NCI-H2081 treated with DMSO at 0.1 percent for 48 hours (cell line): Measurements from ENCODE around the gene RNF213.
"Not testable (repeated sequence)": the region's sequence is repeated elsewhere in the genome, so short reads cannot be mapped to it uniquely, and the experiment has no call there.

Source experiments
- DNase-seq: peaks from one replicate; lab custom pipeline; 2025; lab: John Stamatoyannopoulos, UW

The RNF213 gene

DNA sequence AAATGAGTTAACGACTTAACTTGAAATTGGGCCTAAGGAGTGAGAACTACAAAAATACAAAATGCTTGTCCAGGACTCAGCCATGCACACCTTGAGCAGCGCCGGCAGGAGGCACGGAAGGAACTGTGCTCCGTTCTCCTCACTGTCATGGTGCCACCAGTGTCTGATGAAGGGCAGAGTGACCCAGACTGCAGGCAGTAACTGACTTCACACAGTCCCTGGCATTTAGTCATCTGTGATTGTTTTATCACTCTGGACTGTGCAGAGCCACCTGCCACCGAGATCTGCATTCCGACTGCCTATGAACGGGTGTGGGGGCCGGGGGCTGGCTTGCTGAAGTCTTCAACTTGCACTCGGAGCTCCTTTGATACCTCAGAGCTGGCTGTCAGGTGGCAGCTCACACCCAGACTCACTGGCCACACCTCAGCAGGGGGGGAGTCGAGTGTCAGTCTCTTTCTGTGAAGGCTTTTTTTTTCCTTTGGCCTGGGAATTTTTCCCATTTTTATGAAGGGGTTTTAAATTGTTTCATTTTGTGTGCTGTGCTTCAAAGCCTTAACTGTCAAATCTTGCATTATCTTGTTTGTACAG is 134.1 kb downstream of the RNF213 start:
- DNase-seq: no peak

DNA sequence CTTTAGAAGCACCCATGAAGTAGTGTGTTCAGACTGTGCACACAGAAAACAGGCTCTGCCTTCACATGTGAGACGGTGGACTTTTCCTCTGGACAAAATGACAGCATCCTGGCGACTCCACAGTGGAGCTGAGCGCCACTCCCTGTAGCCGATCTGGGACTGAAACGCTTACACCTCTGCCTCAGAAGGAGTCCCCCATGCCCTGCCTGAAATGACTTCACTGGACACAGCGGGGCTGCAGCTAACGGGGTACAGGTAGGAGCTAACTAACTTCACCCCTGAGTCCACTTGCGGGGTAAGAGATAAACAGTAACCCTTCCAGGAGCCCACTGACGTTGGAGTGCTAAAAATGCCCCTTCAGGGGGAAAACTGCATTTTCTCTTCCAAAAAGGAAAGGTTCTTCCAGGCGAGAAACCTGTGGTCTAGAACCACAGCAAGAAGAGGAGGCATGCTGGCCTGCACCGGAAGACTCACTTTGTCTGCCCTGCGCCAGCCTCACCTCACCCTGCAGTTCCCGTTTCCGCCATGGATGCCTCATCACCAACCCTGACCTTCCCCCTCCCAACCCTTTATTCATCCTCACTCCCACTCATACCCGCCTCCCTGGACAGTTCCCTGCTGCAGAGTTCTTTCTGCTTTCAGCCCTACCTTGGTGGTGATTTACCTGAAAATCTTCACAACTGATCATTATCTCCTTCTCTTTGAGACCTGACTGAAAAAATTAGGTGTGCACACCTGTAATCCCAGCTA is 134.9 kb downstream of the RNF213 start:
- DNase-seq: no peak

DNA sequence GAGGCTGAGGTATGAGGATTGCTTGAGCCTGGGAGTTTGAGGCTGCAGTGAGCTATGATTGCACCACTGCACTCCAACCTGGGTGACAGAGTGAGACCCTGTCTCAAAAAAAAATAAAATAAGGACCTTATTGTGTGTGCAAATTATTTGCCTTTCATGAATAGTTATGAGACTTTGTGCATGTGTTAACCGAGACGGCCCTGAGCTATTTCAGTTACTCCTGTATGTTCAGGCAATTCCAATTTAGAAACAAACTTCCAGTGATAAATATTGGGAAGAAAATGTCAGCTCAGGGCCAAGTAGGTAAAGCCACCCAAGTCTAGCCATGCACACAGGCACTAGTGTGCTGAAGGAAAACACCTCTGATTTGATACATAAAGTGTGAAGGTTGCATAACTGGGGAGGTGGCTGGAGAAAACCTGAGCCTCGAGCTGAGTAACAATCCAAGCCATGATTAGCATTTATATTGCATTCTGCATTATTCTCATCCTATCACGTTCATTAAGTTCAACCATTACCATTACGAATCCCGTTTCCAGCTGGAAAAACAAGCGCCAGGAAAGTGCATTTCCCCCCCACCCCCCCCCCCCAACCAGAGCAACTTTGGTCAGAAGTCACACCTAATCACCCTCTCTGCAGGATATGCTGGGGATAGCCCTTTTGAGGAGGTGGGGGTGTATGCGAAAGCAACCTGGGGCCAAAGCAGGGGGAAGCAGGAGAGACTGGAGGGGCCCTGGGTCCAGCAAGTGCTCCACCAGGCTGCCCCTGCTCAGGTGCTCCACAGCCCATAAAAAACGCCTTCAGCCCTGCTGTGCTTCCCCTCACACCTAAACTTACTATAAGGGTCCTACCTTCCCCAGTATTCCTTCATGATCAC is 135.7 kb downstream of the RNF213 start:
- DNase-seq: no peak

DNA sequence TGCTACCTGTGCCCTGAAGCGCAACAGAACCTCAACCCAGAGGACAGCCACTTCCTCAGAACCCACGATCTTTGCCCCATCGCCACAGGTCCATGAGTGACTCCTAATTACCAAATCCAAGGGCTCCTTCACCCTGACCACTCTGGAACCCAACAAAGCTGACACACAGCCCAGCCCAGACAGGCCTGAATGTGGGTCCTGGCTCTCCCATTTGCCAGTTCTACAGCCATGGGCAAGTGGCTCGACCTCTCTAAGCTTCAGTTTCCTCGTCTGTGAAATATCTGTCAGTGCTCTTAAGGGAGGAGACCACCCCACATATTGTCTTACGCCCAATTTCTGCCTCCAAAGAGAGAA is 136.4 kb downstream of the RNF213 start:
- no peak for DNase-seq

DNA sequence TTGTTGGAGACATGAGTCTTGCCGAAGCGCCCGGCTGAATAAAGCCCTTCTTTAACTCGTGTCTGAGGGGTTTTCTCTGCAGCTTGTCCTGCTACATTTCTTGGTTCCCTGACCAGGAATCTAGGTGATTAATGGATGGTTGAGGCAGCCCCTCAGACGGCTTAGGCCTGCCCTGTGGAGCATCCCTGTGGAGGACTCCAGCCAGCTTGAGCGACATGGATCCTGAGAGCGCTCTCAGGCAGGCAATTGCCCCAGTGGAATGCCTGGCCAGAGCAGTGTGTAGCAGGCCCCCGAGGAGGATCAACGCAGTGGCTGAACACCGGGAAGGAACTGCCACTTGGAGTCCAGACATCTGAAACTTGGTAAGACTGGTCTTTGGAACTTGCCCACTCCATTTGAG is 137.0 kb downstream of the RNF213 start:
- no peak for DNase-seq

DNA sequence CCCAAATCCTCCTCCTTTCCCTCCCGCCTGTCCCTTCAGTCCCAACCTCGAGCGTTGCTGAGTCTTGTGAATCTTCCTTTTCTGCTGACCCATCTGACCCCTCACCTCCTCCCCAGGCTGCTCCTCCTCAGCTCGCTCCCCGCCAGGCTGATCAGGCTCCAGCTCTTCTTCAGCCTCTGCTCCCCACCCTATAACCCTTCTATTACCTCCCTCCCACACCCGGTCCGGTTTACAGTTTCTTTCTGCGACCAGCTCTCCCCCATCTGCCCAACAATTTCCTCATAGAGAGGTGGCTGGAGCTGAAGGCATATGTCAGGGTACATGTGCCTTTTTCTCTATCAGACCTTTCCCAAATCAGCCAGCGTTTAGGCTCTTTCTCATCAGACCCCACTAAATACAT is 140.4 kb downstream of the RNF213 start:
- DNase-seq: not testable (repeated sequence)

DNA sequence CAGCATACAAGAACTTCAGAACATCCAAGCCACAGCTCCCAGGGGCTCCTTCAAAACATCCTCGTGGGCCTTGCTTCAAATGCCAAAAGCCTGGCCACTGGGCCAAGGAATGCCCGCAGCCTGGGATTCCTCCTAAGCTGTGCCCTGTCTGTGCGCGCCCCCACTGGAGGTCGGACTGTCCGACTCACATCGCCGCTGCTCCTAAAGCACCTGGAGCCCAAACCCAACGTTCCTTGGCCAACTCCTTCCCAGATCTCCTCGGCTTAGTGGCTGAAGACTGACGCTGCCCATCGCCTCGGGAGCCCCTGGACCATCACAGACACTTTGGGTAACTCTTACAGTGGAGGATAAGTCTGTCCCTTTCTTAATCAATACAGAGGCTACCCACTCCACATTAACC is 141.4 kb downstream of the RNF213 start:
- DNase-seq: not testable (repeated sequence)

DNA sequence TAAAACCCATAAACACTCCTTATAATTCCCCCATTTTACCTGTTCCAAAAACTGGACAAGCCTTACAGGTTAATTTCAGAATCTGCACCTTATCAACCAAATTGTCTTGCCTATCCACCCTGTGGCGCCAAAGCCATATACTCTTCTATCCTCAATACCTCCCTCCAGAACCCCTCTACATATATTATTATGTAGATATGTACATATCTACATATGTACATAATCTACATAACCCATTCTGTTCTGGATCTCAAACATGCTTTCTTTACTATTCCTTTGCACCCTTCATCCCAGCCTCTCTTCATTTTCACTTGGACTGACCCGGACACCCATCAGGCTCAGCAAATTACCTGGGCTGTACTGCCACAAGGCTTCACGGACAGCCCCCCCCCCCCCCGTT is 142.3 kb downstream of the RNF213 start:
- no peak for DNase-seq

DNA sequence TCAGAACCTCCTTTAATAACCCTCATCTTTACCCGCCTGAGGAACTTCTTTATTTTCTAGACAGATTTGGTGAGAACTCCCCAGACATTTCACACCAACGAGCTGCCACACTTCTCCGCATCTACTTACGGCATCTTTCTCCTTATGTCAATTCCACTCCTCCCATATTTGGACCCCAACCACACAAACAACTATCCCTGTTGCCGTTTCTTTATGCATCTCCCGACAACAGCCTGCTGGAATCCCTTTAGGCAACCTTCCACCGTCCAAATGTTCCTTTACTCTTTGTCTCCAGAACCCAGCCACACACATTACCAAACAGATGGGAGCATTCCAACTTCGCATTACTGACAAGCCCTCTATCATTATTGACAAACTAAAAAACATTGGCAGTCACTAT is 145.5 kb downstream of the RNF213 start:
- DNase-seq: no peak

DNA sequence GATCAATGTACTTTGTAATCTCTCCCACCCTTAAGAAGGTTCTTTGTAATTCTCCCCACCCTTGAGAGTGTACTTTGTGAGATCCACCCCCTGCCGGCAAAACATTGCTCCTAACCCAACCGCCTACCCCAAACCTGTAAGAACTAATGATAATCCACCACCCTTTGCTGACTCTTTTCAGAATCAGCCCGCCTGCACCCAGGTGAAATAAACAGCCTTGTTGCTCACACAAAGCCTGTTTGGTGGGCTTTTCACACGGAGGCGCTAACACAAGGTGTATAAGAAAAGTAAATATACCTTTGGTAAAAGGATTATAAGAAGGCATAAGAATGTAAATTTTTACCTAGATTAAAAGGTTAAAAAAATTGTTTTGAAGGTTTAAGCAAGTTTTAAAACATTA is 147.3 kb downstream of the RNF213 start:
- DNase-seq: not testable (repeated sequence)

DNA sequence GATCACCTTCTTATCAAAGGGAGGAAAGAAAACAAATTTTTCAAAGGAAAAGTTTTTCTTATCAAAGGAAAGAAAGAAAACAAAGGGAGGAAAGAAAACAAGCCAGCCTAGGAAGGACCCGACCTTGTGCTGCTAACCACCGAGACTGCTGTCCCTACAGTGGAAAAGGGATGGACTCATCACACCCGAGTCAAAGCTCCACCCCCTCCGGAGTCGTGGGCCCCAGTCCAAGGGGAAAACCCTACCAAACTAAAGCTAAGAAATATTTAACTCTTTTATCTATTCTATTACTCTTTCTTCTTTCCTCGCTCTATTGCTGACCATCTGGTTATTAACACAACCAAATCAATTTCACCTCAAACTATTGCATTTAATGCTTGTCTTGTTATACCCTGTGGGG is 148.2 kb downstream of the RNF213 start:
- no peak for DNase-seq

DNA sequence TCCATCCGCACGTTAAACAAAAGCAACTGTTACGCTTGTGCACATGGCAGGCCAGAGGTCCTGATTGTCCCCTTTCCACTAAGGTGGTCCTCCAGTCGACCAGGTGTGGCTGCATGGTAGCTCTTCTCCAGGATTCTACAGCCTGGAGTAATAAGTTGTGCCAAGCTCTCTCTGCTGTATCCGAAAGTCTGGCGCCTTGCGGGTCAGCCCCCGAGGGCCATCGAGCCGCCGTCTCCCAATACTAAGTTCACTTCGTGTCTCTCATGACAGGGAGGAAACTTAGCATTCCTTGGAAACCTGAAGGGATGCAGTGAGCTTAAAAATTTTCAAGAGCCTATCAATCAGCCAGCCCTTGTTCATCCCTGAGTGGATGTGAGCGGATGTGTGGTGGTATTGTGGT is 149.0 kb downstream of the RNF213 start:
- DNase-seq: no peak

DNA sequence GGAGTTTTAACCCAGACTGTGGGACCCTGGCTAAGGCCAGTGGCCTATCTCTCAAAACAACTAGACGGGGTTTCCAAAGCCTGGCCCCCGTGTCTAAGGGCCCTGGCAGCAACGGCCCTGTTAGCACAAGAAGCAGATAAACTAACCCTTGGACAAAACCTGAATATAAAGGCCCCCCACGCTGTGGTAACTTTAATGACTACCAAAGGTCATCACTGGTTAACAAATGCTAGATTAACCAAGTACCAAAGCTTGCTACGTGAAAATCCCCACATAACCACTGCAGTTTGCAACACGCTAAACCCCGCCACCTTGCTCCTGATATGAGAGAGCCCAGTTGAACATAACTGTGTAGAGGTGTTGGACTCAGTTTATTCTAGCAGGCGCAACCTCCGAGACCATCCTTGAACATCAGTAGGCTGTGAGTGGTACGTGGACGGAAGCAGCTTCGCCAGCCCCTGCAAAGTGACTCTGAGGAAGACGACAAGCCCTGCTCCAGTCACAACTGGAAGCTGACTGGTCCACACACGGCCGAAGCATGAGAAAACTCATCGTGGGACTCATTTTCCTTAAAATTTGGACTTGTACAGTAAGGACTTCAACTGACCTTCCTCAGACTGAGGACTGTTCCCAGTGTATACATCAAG is 149.9 kb downstream of the RNF213 start:
- DNase-seq: not testable (repeated sequence)

DNA sequence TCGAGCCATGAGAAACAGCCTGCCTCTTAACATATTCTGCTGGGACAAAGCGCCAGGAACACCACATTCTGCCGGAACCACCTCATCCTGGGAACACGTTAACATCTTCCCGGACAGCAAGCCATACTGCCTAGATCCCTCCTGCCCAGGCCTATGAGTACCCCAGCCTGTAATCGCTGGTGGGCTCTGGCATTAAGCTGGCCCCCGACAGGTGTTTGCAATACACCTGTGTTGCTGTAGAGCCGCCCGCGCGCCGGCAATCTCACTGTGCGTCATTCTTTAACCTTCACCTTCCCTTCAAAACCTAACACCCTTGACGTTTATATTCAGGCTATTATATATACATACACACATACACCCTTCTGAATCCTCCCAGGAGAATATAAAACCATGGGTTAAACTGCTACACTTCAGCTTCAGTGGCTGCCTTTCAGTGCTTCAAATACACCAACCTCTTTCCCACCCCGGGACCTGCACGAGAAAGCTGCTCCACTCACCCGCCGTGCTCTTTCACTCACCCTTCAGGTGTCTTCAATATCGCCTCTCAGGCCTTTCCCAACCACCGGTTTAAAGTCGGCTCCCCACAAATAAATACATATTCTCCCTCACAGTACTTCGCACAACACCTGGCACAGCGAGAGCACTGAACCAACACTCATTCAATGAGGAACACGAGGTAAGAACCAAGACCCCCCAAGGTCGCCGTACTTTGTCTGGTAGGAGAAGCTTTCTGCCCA is 153.3 kb downstream of the RNF213 start:
- no peak for DNase-seq

DNA sequence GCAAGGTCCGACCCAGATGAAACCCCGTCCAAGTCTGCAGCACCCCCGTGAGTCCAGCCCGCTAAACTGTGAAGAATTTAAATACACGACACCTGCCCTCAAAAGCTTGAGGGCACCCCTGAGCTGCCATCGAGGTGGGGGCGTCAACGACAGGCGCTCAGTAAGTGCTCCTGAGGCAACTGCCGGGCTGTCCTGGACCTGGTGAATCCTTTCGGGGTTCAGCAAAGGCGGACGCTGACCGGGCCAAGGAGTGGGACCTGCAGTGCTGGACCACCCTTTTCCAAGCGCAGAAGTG is 153.8 kb downstream of the RNF213 start:
- no peak for DNase-seq

DNA sequence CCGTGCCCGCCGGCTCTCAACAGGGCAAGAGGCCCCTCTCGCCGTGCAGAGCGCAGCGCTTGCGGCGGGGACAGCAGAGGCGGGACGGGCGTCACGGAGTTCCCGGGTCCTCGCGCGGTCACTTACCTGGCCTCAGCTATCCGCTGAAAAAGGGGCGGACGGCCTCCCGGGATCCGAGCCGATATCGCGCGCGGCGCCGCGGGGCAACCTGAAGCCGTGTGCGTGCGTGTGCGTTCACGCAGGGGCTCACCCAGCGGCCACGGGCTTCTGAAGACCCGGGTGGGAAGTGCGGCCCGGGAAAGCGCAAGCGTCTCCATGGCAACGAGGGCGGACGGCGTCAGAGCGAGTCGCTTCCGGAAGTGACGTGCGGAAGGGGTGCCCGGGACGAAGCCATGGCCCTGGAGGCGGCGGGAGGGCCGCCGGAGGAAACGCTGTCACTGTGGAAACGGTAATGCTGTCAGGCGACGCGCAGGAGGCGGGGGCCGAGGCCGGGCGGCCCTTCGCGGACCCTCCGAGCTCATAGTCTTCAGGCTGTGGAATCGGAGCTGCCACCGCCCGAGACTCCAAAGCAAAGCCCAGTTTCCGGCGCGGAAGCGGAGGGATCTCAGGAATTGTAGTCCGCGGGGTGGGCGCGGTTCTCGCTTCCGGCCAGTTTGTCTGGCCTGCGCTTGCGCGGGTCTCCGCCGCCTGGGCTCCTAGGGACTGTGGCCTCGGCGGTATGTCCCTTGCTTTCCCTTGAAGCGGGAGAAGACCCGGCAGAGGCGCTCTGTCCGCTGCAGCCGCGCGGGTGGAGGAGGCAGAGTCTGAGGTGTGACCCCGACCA is 154.4 kb downstream of the RNF213 start, which contains the start of gene ENDOV:
ENDOV (plus strand) TSS at position 365 of the 823 bp plus-strand sequence; CDS start at position 393, 28 bp downstream.
- DNase-seq: peak; percentile 83

DNA sequence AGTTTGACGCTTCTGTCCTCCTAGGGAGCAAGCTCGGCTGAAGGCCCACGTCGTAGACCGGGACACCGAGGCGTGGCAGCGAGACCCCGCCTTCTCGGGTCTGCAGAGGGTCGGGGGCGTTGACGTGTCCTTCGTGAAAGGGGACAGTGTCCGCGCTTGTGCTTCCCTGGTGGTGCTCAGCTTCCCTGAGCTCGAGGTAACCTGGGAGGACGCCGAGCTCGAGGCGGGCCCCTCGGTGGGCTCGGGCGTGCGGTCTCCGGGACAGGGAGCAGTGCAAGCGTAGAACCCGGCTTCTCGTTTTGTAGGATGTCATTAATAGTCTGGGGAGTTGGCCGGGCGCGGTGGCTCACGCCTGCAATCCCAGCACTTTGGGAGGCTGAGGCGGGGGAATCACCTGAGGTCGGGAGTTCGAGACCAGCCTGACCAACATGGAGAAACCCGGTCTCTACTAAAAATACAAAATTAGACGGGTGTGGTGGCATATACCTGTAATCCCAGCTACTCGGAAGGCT is 155.0 kb downstream of the RNF213 start:
- no peak for DNase-seq

DNA sequence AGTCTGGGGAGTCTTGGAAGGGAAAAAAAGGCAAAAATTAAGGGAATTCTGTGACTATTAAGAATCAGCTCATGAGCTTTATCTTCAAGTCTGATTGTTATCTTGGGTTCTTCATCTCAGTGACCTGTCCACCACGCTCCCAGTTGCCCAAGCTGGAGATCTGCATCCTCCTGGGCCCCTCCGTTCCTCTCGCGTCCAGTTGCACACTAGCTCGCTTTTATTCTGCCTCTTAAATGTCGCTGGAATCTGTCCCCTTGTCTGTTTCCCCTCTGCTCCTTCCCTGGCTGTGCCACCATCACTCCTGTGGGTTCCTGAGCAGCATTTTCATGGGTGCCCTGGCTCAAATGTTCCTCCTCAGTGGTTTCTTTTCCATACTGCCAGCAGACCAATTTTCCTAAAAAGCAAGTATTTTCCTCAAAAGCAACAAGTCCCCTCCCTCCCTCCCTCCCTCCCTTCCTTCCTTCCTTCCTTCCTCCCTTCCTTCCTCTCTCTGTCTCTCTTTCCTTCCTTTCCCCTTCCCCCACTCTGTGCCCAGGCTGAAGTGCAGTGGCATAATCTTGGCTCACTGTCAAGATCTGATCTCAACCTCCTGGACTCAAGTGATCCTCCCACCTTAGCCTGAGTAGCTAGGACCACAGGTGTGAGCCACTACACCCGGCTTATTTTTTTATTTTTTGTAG is 155.7 kb downstream of the RNF213 start:
- no peak for DNase-seq

DNA sequence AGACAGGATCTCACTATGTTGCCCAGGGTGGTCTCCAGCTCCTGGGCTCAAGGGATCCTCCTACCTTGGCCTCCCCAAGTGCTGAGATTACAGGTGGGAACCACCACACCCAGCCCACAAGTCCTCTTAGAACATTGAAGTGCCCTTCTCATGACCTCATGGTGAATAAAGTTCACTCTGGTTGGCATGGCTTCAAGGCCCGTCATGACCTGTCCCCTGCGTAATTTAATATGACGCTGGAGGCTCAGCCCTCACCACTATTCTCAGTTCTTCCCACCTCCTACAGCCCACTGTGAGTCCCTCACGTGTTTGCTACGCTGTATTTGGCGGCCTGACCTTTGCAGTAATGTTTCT is 156.3 kb downstream of the RNF213 start:
- DNase-seq: no peak

DNA sequence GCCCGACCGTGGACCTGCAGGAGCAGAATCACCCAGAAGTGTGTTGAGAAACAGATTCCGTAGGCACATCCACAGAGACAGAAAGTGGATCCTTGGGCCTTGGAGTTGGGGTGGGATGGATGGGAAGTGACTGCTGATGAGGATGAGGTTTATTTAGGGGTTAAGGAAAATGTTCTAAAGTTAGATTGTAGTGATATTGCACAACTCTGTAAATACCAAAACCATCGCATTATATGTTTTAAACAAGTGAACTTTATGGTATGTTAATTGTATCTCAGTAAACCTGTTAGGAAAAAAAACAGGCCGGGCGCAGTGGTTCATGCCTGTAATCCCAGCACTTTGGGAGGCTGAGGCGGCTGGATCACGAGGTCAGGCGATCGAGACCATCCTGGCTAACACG is 157.9 kb downstream of the RNF213 start:
- DNase-seq: no peak
